ENCODE results near the gene YY1.
"Not testable (repeated sequence)": the region's sequence is repeated elsewhere in the genome, so short reads cannot be mapped to it uniquely, and the experiment has no call there.

Gene YY1

GRCh38 chr14:100213956-100214769 lies 24.8 kb upstream of the YY1 start:
- peak; percentile 92 to 94 for DNase-seq

- DNase-seq = no peak
Measured at GRCh38 chr14:100214770-100215083, 24.2 kb upstream of the YY1 start.

GRCh38 chr14:100215330-100215885 lies 23.5 kb upstream of the YY1 start:
- no peak for DNase-seq

GRCh38 chr14:100219126-100219785 lies 19.7 kb upstream of the YY1 start:
- no peak for DNase-seq

GRCh38 chr14:100221533-100222223 lies 17.3 kb upstream of the YY1 start:
- peak; percentile 66 to 68 for DNase-seq

- no peak for DNase-seq
Measured at GRCh38 chr14:100222224-100223093, 16.5 kb upstream of the YY1 start.

- no peak for DNase-seq
Measured at GRCh38 chr14:100223332-100224201, 15.4 kb upstream of the YY1 start.

- no peak for DNase-seq
Measured at GRCh38 chr14:100224229-100224866, 14.6 kb upstream of the YY1 start.

- no peak for DNase-seq
Measured at GRCh38 chr14:100225169-100225568, 13.8 kb upstream of the YY1 start.

GRCh38 chr14:100230361-100230760 lies 8.6 kb upstream of the YY1 start:
- no peak for DNase-seq

- DNase-seq = no peak
Measured at GRCh38 chr14:100234511-100234910, 4.4 kb upstream of the YY1 start.

GRCh38 chr14:100236271-100236818 lies 2.6 kb upstream of the YY1 start:
- not testable (repeated sequence) for DNase-seq

GRCh38 chr14:100236881-100237280 lies 2.1 kb upstream of the YY1 start:
- no peak for DNase-seq

GRCh38 chr14:100237735-100238418 lies 1.1 kb upstream of the YY1 start:
- DNase-seq = peak; percentile 25 to 26

GRCh38 chr14:100239211-100239839 lies 381 bp downstream of the YY1 start:
- DNase-seq = peak in 1 of 2 donors; percentile 31

- peak; percentile 84 to 87 for DNase-seq
Measured at GRCh38 chr14:100239840-100240667, 1.1 kb downstream of the YY1 start.

- no peak for DNase-seq
Measured at GRCh38 chr14:100240668-100241032, 1.7 kb downstream of the YY1 start.

GRCh38 chr14:100241279-100241678 lies 2.3 kb downstream of the YY1 start:
- DNase-seq = no peak

- no peak for DNase-seq
Measured at GRCh38 chr14:100243020-100243419, 4.1 kb downstream of the YY1 start.

Measured in activated CD4-positive, alpha-beta T cell treated with anti-CD3 and anti-CD28 coated beads for 4 hours (primary cell).